Measurements from ENCODE around the gene KCNE1.
"Not testable (repeated sequence)": the region's sequence is repeated elsewhere in the genome, so short reads cannot be mapped to it uniquely, and the experiment has no call there.

GRCh38 chr21:34428441-34428840, 83.6 kb downstream of the KCNE1 start:
- TF ChIP-seq CTCF, POLR2AphosphoS5 (IDR thresholded peaks at IDR 0.05): not testable (repeated sequence)
